Parathyroid adenoma (tissue), 2 donors: ENCODE measurements around the gene SLC28A1.

Experiments used
- H2AFZ ChIP-seq: fragments of 300-600 bp; sonication (generic); one replicate; pipeline ENCODE4 v1.7.0; 2017; ENCODE audit warnings: antibody characterized with exemption, mild to moderate bottlenecking
- H3K27ac ChIP-seq: fragments of 300-600 bp; sonication (generic); one replicate; pipeline ENCODE4 v1.7.0; 2017
- H3K27me3 ChIP-seq: fragments of 300-600 bp; sonication (generic); one replicate; pipeline ENCODE4 v1.7.0; 2017; ENCODE audit warnings: low read length; ENCODE audit not compliant: control insufficient read depth, insufficient read depth
- H3K36me3 ChIP-seq: fragments of 300-600 bp; sonication (generic); one replicate; pipeline ENCODE4 v1.7.0; 2017; ENCODE audit warnings: low read length; ENCODE audit not compliant: control insufficient read depth, insufficient read depth
- H3K4me1 ChIP-seq: fragments of 300-600 bp; sonication (generic); one replicate; pipeline ENCODE4 v1.7.0; 2017; ENCODE audit warnings: control low read depth
- H3K4me2 ChIP-seq: fragments of 300-600 bp; sonication (generic); one replicate; pipeline ENCODE4 v1.7.0; 2017; ENCODE audit warnings: low read length
- H3K4me3 ChIP-seq: fragments of 300-600 bp; sonication (generic); one replicate; pipeline ENCODE4 v1.7.0; 2017; ENCODE audit warnings: low read depth, low read length
- H3K79me2 ChIP-seq: fragments of 300-600 bp; sonication (generic); one replicate; pipeline ENCODE4 v1.7.0; 2017; ENCODE audit warnings: control low read depth
- H3K9ac ChIP-seq: fragments of 300-600 bp; sonication (generic); one replicate; pipeline ENCODE4 v1.7.0; 2017; ENCODE audit warnings: mild to moderate bottlenecking
- H3K9me3 ChIP-seq: fragments of 300-600 bp; sonication (generic); one replicate; pipeline ENCODE4 v1.7.0; 2017; ENCODE audit warnings: low read length; ENCODE audit not compliant: control insufficient read depth
- TF ChIP-seq, protein P1 (sequence below): fragments of 300-600 bp; sonication (generic); IDR thresholded peaks from one replicate; pipeline ENCODE4 v1.7.0; 2017; ENCODE audit warnings: antibody characterized with exemption, mild to moderate bottlenecking
- donor health status: primary hyperparathyroidism.

The SLC28A1 gene

DNA sequence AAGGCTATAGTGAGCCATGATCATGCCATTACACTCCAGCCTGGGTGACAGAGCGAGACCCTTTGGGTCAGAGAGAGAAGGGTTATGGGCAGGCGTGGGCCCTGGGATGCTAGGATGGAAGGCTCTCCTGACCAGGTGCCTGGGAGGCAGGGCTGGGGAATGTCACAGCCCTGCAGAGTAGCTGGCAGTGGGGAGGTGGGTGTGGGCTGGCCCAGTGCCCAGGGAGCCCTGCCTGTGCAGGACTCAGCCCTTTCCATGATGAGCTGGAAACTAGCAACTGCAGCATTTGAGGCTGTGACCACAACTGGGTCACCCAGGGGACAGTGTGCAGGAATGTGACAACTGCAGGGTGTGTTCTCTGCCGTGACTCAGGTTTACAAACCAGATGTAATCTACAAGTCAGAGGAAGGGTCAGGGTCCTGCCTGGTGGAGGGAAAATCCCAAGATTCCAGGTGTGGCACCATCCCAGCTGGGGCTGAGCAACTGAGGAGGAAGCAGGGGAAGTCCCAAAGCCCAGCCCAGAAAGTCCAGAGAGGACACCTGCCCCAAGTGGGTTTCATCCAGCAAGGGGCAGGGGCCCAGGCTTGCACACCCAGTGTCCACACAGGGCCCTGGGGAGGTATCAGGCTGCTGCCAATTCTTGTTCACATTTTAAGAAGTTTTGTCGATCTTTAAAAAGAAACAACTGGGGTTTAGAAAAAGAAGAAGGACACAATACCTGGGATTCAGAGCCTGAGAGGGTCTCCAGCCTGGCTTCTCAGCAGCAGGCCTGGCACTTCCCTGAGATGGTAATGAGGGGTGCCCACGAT, 45.5 kb downstream of the SLC28A1 start:
- Histone ChIP-seq H3K27ac (no peak overlapping the region), H3K9ac (no peak overlapping the region), H3K36me3 (no peaks in the 10 kb centered on the region), H2AFZ (no peak overlapping the region), H3K4me2 (no peak overlapping the region), H3K9me3 (no peaks in the 10 kb centered on the region), H3K4me1 (peaks cover 4% of the 10 kb centered on the region), H3K27me3 (no peaks in the 10 kb centered on the region), H3K79me2 (no peaks in the 10 kb centered on the region), H3K4me3 (no peak overlapping the region)
- TF ChIP-seq, protein P1, sequence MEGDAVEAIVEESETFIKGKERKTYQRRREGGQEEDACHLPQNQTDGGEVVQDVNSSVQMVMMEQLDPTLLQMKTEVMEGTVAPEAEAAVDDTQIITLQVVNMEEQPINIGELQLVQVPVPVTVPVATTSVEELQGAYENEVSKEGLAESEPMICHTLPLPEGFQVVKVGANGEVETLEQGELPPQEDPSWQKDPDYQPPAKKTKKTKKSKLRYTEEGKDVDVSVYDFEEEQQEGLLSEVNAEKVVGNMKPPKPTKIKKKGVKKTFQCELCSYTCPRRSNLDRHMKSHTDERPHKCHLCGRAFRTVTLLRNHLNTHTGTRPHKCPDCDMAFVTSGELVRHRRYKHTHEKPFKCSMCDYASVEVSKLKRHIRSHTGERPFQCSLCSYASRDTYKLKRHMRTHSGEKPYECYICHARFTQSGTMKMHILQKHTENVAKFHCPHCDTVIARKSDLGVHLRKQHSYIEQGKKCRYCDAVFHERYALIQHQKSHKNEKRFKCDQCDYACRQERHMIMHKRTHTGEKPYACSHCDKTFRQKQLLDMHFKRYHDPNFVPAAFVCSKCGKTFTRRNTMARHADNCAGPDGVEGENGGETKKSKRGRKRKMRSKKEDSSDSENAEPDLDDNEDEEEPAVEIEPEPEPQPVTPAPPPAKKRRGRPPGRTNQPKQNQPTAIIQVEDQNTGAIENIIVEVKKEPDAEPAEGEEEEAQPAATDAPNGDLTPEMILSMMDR, result no peak

DNA sequence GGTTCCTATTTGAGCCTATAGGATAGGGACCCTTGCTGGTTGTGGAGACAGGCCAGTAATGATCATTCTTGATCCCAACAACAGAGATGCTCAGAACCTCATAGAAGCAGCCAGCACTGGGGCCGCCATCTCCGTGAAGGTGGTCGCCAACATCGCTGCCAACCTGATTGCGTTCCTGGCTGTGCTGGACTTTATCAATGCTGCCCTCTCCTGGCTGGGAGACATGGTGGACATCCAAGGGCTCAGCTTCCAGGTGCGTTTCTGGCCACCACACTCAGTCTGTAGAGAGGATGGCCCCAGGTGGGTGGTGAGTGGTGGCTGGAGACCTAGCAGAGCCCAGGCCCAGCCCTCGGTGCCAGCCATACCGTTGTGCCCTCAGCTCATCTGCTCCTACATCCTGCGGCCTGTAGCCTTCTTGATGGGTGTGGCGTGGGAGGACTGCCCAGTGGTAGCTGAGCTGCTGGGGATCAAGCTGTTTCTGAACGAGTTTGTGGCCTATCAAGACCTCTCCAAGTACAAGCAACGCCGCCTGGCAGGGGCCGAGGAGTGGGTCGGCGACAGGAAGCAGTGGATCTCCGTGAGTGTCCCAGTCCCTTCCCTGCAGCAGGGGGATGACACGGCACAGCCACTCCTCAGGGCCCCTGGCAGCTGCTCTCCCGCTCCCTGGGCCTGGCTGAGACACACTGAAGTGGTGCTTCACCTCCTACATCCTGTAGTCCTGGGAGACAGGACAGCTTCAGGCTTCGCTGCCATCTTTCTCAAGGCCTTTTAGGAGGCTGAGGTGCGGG, 50.7 kb downstream of the SLC28A1 start:
- no peak overlapping the region for H3K9ac ChIP-seq

DNA sequence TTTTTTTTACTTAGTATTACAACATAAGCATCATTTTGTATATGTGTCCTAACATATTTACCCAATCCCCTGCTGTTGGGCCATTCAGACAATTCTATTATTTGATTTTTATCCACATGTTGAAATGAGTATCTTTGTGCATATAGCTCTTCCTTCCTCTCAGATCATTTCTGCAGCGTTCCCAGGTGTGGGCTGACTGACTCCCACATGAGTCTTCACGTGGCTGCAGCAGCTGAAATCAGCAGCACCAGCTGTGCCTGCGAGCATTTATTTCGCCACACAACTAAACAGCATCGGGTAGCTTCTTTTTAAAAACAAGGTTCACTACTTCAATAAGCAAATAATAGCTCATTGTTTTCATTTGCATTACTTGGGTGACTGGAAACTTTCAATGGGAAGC, 52.7 kb downstream of the SLC28A1 start:
- Histone ChIP-seq H3K79me2 (no peaks in the 10 kb centered on the region), H3K4me3 (no peak overlapping the region), H3K9me3 (no peaks in the 10 kb centered on the region), H3K27ac (no peak overlapping the region), H3K4me2 (no peak overlapping the region), H2AFZ (no peak overlapping the region), H3K27me3 (no peaks in the 10 kb centered on the region), H3K36me3 (no peaks in the 10 kb centered on the region), H3K4me1 (no peaks in the 10 kb centered on the region), H3K9ac (no peak overlapping the region)
- TF ChIP-seq, protein P1, result no peak

More for the DNA sequence above, 50.7 kb downstream of the SLC28A1 start:
- Histone ChIP-seq H3K27ac (no peak overlapping the region), H3K36me3 (no peaks in the 10 kb centered on the region), H2AFZ (no peak overlapping the region), H3K27me3 (no peaks in the 10 kb centered on the region), H3K9me3 (no peaks in the 10 kb centered on the region), H3K4me3 (no peak overlapping the region), H3K4me1 (no peaks in the 10 kb centered on the region), H3K4me2 (no peak overlapping the region), H3K79me2 (no peaks in the 10 kb centered on the region)
- TF ChIP-seq, protein P1, result no peak

DNA sequence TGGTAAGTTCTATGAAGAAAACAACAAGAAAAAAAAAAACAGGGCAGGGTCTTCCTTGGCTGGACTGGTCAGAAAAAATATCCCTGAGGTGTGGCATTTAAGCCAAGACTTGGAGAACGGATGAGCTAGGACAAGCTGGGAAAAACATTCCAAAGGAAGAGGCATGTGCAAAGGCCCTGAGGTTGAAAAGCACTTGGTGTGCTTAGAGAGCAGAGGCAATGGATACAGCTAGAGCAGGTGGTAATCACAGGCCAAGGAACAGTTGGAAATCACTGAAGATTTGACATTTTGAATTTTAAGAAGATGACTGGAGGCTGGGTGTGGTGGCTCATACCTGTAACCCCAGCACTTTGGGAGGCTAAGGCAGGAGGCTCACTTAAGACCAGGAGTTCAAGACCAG, 54.3 kb downstream of the SLC28A1 start:
- no peaks in the 10 kb centered on the region for H3K79me2 ChIP-seq
- no peak overlapping the region for H3K9ac ChIP-seq
- no peaks in the 10 kb centered on the region for H3K27me3 ChIP-seq
- no peak overlapping the region for H3K27ac ChIP-seq
- TF ChIP-seq, protein P1, result no peak
- H3K4me3 ChIP-seq, result no peak overlapping the region
- no peak overlapping the region for H3K4me2 ChIP-seq
- H3K4me1 ChIP-seq, result no peaks in the 10 kb centered on the region
- H2AFZ ChIP-seq, result no peak overlapping the region
- no peaks in the 10 kb centered on the region for H3K9me3 ChIP-seq
- H3K36me3 ChIP-seq, result no peaks in the 10 kb centered on the region
